Measurements from ENCODE around the gene COL23A1.
"Not testable (repeated sequence)": the region's sequence is repeated elsewhere in the genome, so short reads cannot be mapped to it uniquely, and the experiment has no call there.

Gene COL23A1

DNA sequence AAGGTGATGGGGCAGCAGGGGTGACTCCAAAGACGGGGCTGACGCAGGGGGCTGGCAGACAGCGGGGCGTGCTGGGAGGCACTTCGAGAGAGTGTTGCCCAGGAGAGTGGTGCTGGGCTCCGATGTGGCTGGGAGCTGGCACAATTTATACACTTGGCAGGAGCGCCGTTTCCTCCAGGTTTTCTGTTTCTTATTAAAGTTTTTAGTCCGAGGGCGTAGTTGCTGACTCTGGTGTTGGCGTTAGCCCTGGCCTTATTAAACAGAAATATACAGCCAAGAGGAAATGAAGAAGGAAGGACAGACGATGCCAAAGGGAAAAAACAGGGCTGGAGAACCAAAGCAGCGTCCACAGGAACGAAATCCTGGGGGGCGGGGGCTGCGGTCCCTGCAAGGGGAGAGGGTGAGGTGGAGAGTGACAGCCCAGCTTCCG, 218.0 kb downstream of the COL23A1 start:
- no peak for DNase-seq

DNA sequence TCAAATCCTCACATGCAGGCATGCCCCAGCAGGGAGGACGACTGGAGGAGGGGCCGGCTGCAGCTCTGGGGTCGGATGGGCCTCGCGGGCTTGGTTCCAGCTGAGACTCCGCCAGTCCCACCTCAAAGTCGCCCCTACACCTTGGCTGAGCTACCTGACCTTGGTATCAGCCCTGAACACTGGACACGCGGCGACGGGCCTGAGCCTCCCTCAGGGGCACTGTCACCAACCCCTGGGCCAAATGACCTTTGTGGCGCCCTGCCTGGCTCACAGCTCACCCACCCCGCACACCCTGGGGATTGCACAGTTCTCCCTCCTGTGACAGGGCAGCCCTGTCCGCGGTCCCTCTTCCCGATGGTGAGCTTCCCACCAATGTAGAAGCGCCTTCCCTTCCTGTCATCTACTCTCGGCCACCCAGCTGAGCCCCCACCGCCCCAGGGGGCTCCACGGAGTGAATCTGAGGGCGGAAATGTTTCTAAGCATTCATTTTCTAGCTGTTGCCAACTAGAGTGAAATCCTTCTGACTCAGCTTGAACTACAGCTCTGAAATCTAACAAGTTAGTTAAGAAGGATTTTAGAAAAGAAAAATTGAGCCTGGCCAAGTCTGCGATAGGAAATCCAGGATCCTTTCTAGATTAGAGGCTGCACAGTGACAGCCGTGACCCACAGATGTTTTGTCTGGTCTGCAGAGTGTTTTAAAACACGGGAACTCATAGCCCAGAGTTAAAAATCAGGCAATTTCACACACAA, 218.7 kb downstream of the COL23A1 start:
- no peak for DNase-seq

DNA sequence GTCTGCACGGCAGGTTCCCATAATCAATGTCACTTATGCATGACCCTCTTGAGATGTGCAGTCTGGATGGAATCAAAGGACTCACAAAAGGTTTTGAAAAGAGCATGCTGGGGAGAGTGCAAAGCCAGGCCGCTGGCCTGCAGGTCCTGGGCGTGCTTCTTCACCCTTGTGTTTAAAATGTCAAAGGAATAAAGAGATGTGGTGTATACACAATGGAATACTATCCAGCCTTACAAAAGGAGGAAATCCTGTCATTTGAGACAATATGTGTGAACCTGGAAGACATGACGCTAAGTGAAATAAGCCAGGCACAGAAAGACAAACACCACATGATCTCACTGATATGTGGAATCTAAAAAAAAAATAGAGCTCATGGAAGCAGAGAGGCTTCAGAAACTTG, 220.1 kb downstream of the COL23A1 start:
- no peak for DNase-seq

DNA sequence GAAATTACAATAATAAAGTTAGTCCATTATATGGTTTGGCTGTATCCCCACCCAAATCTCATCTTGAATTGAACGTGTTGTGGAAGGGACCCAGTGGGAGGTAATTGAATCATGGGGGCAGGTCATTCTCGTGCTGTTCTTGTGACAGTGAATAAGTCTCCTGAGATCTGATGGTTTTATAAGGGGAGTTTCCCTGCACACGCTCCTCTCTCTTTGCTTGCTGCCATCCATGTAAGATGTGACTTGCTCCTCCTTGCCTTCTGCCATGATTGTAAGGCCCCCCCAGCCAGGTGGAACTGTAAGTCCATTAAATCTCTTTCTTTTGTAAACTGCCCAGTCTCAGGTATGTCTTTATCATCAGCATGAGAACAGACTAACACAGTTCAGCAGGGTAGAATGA, 220.7 kb downstream of the COL23A1 start:
- DNase-seq: not testable (repeated sequence)

DNA sequence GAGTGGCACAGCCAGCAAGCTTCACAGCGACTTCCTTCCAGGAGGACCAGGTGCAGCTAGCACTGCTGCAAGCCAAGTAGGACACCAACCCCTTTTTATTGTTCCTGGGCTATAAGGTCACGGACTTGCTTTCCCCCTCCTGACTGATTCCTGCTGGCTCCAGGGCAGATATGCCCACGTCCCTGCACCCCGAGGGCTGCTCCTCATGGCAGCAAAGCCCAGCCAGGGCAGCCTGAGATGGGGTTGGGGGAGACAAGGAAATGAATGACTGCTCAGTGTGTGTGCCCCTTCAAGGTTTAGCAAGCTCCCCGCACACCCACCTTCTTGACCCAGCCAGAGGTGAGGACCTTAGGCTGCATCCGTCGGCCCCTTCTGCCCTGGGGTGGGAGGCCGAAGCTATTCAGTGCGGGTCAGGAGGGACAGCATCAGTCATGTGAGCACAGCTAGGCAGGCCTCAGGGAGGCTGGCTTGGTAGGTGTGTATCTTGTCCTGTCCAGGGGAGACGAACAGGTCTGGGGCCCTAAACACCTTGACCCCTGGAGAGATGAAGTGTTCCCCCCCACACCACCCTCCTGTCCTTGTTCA, 221.4 kb downstream of the COL23A1 start:
- no peak for DNase-seq

DNA sequence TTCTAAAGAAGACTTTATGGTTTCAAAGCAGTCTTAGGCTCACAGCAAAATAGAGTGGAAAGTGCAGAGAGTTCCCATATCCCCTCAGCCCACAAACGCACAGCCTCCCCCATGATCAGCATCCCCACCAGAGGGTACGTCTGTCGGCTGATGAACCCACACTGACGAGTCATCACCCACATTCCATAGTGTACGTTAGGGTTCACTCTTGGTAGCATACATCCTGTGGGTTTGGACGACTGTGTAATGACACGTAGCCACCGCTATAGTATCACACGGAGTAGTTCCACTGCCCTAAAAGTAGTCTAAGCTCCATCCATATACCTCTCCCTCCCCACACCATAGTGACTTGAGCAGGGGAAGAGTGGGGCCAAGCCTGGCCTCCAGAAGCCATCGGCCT, 221.9 kb downstream of the COL23A1 start:
- DNase-seq: no peak

DNA sequence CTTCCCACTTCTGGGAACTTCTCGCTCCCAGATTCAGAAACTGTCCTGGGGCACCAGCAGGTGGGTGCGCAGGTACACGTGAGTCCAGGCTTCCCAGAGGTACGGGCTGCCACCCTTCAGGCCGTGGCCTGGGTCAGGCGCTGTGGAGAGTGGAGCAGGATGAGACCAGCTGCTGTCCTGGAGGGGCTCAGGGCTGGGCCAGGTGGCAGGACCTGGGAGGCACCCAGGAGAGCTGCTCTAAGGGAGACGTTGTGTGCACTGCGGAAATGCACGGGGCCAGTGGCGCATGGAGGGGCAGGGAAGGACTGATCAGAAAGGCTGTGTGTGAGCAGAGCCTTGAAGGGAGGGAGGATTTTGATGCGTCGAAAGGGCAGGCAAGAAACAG, 222.5 kb downstream of the COL23A1 start:
- no peak for DNase-seq

DNA sequence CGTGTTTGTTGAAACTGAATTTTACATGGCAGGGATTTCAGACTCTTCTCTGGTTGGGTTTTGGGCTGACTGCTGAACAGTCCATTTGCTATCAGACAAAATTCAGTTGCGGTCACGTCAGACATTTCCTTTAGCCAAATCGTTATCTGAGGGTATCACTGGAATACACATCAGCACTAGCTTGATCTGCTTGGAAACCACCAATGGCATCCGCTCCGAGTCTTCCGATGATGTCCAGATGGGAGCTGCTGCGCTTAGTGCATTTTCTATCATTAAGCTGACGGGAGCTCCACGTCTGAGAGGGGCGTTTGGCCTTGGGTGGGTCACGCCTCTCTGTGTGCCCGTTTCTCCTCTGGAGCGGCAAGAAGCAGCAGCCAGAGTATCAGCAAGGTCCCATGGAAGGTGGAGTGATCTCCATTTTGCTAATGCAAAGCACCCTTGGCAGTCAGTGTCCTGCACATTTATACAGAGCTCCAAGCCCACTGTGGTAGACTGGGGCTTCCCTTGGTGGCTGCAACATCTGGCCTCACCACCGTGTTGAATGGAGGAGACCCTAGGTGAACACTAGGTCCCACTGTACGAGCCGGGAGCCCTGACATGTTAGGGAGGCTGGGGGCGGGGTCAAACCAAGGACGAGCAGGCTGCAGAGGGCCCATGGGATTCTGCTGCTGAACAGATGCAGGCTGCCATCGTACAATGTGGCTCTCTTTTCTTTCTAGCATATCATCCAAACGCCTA, 223.0 kb downstream of the COL23A1 start:
- no peak for DNase-seq

DNA sequence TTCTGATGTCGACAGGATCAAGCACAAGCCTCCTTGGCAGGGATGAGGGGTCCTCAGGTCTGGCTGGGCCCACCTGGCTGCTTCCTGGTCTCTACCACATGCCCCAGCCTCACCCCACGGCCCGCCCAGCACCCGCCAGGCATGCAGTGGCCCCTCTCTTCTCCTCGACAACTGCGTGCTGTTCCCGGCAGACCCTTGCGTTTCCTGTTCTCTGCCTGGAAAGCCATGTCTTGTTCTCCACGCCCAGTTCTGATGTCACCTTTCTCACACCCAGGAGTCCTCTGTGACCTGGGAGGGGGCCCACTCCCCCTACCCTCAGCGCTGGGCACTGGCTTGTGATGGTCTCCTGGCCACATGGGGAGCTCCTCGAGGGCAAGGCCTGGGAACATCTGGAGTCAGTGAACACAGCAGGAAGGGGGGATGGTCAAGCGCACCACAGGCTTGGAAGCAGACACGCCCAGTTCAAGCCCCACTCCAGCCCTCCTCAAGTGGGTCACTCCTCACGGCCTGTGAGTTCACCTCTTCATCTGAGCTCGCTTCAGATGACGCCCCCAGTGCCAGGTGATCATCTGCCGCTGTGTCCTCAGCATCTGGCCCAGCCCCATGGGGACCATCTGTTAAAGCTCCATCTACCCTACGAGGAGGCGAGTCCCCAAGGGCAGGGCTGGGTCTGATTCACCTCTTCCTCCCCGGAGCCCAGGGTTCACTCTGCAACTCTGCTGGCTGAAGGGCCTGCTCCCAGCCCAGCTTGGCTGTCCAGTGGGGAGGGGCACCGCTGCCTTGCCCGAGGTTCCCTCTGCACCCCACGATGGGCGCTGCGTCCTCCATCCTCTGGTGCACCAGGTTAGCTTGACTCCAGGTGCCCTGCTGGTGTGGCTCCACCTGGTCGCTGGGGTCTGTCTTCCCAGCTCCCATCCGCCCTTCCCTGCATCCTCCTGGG, 224.4 kb downstream of the COL23A1 start:
- no peak for DNase-seq

DNA sequence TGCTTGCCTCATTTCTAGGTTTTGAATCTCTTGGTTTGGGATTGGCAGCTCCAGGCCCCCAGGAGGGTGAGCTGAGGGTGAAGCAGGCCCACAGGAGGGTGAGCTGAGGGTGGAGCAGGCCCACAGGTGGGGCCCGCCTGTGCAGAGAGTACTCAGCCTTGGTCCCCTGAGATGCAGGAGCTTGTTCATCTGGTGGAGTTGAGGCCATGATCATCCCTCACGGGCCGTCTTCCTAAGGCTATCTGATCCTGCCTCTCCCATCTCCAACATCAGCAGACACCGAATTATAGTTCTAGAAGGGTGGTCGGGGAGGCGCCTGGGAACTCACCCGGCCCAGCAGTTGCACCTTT, 225.9 kb downstream of the COL23A1 start:
- DNase-seq: no peak

DNA sequence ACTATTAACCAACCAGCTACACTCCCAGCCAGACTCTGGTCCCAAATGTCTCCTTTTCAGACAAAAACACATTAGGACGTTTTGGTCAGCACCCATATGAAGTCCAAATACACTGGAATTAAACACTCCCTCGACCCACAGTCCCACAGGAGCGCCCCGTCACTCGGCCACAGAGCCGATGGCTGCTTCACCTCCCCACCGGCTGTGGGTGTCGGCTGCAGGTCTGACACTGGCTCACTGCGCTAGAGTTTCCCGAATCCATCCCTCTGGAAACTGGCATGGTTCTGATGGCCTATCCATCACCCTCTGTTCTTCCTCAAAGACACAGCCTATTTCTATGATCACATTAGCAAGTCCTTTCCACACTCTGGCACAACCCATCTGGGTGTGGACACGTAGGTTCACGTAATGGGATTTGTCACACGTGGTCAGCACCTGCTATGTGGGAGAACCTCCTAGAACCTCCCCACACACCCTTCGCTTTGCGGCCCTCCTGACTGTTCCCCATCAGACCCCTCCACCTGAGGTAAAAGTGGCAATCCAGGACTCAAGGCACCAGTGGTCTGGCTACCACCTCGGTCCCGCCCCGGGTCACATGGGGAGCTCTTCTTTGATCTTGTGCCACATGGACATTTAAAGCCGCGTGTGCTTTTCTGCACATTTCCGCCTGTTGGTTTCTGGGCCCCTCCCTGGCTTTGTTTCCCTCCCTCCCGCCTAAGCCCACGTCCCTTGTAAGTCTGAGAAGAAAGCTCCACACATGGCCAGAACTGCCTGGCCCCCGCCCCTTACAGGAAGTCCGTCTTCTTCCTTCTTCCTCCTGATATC, 226.5 kb downstream of the COL23A1 start:
- DNase-seq: no peak

DNA sequence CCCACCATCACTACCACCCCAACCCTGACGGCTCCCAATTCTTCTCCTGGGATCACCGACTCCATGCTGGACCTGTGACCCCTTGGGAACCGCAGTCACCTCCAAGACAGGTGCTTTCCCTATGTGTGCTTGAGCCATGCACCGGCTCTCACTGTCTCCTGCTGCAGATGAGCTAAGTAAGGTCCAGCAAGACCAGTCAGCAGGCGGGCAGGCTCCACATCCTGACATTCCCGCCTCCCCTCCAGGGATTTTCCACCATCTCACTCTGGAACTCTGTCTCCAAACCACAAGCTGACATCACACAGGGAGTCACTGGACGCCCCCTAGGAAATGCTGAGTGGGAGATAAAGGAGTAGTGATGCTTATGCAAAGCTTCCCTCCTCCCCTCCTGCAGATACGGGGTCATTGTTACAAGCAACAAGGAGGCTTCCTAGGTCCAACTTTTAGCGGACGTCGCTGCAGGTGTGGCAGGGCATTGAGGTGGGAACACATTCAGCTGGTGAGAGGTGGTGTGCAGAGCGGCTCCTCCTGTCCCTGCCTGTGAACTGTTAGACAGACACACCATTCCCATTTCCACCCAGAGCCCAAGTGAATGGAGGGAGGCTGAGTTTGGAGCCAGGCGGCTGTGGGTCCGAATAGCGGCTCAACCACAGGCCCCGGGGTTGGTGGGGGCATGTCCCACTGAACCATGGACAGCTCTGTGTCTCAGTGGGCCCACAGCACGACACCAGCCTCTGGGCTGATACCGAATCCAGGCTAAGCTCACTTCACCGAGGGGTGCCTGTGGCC, 228.3 kb downstream of the COL23A1 start:
- DNase-seq: peak; percentile 3

DNA sequence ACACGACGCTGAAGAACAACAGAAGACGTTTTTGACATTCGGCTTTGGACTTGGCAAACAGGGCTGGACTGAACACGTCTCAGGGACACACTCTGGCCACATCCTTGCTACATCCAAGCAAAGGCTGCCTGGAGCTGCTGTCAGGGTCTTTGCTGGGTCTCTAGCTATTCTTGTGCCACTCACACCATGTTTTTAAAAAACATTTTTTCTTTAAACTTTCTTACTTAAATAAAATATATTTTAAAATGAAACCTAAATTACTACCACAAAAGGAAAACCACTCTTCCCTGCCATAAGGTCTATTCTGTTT, 229.3 kb downstream of the COL23A1 start:
- no peak for DNase-seq

DNA sequence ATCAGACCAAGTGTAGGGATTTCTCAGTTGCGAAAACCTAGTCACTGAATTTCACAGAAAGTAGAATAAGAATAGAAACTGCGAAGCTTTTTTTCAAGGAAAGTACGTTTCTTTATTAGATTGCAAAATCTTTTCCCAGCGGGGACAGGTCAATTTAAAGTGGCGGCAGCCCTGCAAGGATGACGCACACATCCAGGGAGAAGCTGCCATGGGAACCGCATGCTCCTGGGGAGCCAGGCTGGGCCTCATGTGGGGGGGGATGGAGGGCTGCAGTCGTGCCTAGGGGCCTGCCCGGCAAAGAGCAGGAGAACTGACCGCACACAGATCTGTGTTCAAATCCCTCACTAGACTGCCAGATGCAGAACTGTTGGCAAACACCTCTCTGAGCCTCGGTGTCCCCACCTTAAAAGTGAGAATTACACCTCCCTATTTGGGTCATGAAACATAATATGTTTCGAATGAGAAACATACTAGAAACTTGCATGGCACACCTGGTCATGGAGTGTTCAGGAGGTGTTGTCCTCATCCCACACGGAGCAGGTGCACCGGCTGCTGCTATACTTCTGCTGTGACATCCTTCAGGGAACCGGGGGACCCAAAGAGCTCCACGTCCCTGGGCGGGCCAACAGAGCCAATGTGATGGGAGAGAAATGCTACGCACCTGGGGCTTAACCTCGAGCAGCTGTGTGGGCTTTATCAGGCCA, 229.8 kb downstream of the COL23A1 start:
- DNase-seq: no peak

DNA sequence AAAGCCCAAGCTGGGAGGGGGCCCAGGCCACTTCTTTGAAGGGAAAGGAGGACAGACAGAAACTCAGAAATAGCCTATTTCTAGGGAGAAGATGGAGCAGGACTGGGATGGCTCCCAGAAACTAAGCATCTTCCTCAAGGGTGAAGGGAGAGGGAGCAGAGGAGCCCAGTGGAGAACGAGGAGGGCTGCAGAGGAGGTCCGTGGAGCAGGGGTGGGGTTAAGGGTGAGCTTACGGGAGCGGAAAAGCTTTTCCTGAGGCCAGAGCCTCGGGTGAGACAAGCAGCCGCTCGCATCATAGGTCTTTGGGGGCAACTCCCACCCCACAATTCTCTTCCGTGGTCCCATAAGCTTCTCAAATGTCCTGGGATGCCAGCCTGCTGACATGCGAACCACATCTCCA, 230.5 kb downstream of the COL23A1 start:
- no peak for DNase-seq

DNA sequence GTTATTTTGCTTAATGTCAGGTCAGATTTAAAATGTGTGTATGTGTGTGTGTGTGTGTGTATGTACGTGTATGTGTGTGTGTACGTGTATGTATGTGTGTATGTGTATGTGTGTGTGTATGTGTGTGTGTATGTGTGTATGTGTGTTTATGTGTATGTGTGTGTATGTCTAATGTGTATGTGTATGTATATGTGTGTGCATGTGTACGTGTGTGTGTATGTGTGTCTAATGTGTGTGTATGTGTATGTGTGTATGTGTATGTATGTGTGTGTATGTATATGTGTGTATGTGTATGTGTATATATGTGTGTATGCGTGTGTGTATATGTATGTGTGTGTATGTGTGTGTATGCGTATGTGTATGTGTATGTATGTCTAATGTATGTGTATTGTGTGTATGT, 232.5 kb downstream of the COL23A1 start:
- no peak for DNase-seq

DNA sequence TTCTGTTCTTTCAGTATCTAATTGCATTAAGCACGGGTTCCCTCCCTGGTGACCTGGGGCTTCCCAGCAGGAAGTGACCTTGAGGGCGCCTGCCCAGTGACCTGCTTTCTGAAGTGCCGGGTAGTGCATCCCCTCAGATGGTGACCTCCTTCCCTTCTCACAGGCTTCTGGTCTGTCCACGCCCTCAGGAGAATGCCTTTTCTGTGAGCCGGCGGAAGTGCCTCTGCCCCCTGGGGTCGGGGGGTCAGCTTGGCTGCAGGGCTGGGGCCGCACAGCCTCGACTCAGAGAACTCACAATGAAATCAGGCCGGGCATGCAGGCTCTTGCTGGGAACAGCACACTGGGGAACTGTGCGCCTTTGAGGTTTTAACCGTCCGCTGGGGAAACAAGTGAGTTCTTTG, 233.1 kb downstream of the COL23A1 start:
- no peak for DNase-seq

DNA sequence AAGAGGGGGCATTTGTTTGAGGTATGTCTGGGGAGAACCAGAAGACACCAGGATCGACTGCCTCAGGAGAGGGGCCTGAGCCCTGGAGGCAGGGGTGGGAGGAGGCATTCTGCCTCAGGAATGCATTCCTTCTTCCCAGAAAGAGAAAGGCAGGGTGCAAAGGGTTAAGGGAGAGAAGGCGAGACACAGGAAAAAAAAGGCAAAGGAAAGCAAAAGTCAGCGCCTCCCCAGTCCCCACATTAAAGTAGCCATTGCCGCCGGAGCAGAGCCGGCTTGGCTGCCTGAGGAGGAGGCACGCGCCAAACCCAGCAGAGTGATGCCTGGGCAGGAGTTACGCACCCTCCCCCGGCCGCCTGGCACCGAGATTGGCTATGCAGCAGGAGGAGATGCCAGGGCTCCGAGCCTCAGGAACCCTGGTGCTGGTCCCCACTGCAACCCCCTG, 233.7 kb downstream of the COL23A1 start:
- DNase-seq: no peak

DNA sequence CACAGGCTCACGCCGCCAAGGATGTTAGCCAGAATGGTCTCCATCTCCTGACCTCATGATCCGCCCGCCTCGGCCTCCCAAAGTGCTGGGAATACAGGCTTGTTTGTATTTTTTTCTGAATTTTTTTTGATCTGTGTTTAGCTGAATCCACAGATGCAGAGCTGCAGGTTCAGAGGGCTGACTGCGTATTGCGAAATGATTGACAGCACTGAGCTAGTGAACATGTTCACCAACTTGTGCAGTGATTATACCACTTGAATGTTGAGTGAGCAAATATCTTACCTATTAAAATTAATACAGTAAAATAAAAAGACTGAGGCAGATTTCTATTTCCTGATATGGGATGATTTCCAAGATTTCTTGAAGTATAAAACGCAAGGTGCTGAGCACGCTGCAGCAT, 234.5 kb downstream of the COL23A1 start:
- no peak for DNase-seq

DNA sequence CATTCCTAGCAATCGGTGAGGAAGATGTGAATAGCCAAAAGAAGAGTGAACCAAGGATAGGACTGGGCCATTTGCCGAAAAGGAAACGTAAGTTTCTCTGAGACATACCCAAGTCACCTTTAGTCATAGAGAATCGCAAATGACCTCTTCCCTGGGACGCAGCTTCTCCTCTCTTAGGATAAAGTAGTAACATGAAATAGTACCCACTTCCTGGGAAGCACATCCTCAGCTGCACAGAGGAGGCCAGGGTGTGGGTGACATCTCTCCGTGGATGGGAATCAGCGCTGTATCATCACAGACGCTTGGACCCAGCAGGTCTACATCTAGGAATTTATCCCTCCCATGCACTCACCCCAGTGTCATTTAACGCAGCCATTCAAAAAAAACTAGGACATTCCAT, 236.7 kb downstream of the COL23A1 start:
- no peak for DNase-seq

DNA sequence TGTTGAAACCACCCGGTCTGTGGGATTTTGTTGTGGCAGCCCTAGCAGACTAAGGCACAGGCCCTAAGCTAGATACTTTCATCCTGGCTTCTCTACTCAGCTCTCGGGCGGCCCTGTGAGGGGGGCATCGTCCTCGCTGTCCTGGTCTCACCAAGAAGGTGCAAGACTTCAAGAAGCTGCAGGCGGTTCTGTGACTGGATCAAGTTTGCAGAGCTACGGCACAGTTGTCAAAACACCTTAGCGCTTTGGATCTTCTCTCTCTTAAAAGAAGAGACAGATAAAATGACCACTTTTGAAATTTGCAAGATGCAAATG, 238.2 kb downstream of the COL23A1 start:
- no peak for DNase-seq
